ENCODE results near the gene CCKAR.

DNA sequence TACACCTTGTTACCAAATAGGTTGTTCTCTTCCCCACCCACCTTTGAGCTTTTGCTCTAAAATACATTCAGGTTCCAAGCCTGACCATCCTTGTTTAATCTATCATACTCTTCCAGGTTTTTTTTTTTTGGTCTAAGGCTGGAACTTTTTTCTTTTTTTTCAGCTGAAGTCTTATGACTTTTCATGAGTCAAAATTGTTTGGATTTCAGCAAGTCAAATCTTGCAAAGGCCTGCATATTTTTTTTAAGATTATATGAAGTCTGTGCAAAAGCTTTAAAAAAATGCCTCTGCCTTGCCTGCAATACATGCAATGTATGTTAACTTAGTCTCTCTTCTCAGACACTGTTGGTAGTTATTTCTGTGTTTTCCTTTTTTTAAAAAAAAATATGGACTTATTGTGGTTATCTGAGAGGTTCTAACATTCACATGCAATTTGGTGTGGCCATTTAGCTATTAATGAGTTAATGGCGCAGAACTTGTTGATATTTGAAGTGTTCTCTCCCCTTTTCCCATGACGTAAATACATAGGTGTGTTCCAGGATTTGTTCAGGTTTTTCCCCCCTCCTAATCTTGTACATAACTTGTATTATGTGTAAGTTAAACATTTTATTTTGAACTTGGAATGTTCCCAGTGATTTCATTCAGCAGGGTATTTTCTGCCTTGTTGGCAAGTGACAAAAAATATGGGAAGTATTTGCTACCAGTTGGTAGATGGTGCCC is 58.7 kb downstream of the CCKAR start:
- no peak for TF ChIP-seq GATA2 (IDR thresholded peaks at IDR 0.05; ENCODE audit: low read depth, low read length)
- TF ChIP-seq GATA3 (IDR thresholded peaks at IDR 0.05; ENCODE audit: low read depth, low read length): no peak

Measured in SH-SY5Y (cell line).